GM08714 (cell line): ENCODE results near the gene DAB1.

ENCODE experiments used
- H3K4me3 ChIP-seq: fragments of 200-500 bp; sonication (Bioruptor generic); 2 replicates; pipeline ENCODE4 v1.5.1; 2014; ENCODE audit warnings: mild to moderate bottlenecking, low read length, inconsistent platforms
- ZNF274 ChIP-seq: IDR thresholded peaks from 2 replicates; pipeline ENCODE4 v1.6.1; 2012; ENCODE audit warnings: mild to moderate bottlenecking, low read depth, low read length

DAB1 gene

DNA sequence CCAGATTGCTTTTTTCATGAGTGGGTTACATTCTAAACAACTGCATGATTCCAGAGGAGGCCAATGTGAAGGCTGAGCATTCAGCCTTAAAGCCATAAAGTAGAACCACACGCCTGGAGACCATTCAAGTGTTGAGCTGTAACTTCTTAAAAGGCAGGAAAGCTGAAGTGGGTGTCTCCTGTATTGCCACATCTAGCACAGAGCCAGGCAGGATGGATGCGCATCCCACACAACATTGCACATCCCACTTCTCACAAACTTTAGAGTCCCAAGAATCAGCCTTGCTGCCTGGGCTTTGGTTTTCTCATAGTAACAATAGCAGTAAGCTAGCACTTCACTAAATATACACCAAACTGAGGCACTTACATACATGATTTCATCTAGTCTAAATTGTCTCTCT, 151.7 kb downstream of the DAB1 start:
- no peak overlapping the region for H3K4me3 ChIP-seq
- no peak for TF ChIP-seq ZNF274

DNA sequence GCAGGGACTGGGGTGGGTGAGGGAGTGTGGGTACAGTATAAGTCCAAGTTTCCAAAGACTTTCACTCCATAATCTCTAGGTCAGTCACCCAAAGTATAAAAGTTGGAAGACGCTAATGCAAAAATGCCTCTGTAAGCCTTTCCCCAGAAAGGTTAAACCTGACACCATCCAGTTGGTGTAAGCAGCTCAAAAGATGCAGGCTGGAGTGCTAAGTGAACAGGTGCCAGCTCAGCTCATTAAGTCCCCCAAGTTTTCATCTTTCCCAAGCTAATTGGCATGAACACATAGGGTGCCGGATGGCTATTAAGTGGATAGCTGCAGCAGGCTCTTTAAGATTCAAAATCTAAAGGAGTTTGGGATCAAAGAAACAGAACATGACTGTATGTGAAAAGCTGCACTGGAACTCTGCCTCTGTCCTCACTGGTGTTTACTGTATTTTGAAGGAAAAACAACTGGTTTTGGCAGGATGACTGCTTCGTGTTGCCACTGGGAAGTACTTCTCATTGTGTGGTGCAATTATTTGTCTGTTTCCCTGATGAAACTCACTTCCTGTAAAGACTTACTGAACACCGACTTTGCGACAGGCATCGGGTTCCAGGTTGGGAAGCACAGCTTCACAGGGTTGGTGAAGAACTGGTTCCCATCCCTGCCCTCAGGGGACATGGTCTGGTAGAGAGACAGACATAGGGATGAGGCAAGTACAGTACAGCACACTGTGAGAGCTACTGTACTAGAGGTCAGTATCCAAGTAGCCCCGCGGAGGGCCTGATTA, 152.7 kb downstream of the DAB1 start:
- no peak for TF ChIP-seq ZNF274
- H3K4me3 ChIP-seq, result no peak overlapping the region

DNA sequence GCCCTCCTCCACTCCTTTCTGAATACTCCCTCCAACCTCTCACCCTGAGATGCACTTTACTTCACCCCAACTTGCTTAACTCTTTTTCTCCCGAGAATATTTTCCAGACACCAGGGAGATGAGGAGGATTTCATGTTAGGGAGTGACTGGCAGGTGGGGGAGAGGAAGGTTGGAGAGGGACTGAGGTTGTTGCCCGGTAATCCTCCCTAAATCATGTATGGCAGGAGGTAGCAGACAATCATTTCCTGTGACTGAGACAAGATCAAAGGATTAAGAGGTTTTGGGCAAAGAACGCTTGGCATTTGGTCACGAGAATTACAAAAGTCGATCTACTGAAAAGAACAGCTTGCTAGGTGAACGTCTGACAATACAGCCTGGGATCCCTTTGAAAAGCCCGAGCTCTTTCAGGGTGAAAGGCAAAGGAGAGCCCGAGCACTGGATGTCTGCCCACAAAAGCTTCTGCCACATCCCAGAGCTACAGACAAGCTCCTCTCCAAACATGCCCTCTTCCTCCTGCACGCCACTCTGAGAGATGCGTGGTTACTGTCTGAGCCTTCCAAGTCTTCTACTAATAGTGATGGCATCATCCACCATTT, 154.1 kb downstream of the DAB1 start:
- TF ChIP-seq ZNF274, result no peak
- no peak overlapping the region for H3K4me3 ChIP-seq

DNA sequence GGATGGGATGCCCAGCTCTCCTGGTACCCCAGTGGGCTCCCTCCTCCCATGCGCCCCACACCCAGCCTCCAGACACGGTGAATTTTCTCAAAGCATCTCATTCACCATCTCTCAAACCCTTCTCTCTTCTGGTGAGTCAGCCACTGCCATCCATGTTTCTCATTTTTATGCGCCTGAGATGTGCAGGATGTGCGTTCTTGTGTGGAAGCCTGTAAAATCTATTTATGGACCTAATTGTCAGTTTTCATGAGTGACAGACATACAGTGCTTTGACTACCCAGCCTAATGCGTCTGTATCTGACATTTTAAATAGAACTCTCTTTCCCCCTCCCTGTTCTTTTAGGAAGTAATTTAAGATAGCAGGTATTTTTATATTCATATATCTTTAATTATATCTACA, 158.8 kb downstream of the DAB1 start:
- TF ChIP-seq ZNF274, result no peak
- H3K4me3 ChIP-seq, result no peak overlapping the region

DNA sequence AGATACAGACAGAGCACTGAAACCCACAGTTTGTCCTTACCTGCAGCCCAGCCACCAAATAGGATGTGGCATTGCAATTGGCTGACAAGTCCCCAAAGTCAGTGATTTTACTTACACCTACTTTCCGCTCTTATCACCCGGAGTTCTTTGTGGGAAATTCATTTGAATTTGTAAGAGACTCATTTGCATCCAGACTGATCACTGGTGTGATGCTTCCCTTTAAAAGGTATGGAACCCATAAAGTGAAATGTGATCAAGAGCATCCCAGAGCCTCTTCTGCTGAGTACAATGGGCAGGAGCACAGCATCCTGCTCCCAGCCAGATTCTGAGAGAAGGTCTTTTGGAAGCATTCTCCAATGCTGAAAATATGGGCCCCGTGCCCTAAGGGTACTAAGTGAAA, 161.4 kb downstream of the DAB1 start:
- no peak for TF ChIP-seq ZNF274

DNA sequence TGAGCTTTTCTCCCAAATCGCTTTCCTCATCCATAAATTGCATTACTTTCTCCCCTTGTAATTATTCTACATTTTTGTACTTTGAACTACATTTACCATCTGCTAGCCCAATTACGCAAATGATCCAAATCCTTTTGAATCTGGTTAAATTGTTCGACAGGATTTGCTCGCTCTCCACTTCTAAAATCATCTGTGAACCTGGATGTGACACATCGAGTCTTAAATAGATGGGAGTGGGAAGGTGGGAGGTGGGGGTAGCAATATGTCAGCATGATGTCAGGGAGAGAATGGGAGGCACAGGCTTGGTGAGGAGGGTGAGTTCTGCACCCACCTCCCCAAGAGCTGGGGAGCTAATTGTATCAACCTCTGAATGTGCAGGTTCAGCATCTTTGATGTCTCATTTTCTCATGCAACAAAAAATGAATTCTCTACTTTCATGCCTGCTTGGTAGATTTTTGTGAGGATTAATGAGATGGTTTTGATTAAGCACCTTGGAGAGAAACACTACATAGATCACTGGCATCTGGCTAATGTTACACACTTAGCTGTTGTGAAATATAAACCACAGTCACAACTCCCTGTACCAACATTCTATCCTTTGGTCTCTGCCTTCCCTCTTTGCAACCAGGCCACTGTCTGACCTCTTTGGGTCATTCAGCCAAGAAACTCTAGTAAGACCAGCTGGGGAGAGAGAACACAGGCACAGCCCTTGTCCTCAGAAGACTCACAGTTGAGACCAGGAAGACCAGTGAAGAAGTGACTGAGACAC, 165.1 kb downstream of the DAB1 start:
- no peak for TF ChIP-seq ZNF274
- H3K4me3 ChIP-seq, result no peak overlapping the region

More for the DNA sequence above, 161.4 kb downstream of the DAB1 start:
- H3K4me3 ChIP-seq, result no peak overlapping the region

DNA sequence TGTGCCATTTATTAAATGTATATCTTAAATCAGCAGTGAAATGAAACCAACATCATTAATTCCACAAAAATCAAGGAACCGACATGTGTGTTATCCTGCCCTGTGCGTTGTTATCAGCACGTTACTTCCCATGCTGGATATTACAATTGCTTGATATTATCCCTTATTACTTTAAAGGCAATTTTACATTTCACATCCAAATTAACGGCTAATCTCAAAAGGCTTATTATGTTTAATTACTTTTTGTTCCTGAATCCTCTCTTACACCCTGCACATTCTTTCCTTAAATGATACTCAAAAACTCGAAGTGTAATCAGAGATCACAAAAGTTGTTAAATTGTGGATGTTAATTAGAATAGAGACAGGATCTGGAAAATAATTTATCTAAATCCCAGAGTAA, 167.9 kb downstream of the DAB1 start:
- no peak overlapping the region for H3K4me3 ChIP-seq
- no peak for TF ChIP-seq ZNF274

DNA sequence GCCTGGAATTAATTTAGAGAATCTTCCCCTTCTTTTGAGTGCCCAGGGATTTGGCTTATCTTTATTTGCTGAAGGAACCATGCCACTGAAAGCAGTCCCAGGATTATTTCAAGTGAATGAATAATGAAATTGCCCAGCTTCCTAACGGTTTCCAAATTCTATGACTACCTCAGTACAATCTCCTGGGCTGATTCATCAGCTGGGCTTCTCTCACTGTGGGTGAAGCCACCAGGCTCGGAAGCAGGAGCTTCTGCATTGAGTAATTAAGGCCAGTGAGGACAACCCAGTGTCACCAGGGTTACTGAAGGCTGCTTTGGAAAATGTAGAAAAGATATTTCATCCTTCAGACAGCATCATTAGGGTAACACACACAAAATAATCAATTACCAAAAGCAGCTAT, 169.8 kb downstream of the DAB1 start:
- TF ChIP-seq ZNF274, result no peak
- H3K4me3 ChIP-seq, result no peak overlapping the region

DNA sequence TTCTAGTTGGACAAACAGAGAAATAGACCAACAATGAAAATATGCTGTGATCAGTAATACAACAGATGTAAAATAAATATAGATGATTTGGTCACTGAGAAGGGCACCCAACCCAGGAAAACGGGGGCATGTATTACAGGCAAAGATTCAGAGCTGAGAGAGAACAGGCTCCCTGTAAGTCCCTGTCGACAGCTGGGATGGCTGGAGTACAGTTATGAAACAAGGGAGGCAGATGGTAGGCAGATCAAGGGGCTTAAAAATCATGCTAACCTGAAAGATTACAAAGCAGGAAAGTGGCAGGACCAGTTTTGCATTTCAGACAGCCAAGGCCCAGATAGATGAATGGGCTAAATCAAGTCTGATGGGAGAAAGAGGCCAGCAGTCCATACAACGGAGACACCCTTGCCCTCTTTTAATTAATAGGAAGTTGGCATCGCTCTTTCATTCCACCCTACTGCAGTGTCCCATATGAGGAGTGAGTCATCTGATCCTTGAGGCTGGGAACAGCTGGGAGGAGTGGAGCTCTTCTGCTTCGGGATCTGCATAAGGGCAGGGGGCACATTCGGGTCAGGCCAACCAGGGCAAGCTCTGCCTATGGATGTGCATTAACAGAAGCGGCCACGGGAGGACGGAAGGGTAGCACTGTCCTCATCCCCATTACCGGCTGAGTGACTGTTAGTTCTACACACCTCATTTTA, 171.1 kb downstream of the DAB1 start:
- H3K4me3 ChIP-seq, result no peak overlapping the region

DNA sequence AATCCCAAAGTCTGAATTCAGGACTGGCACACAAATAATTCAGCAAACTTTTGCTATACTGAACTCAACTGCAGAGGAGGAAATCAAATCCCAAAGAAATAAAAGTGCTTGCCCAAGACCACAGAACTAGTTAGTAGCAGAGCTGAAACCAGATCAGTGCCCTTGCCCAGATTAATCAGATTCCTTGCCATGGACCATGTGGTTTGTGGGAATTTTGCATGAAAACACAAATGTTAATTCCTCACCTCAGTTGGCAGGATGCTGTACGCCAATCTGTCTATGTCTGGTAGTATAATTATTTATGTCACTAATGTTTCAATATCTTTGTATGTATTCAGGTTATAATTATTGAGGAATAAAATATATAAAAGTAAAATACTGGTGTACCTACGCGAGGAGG, 173.8 kb downstream of the DAB1 start:
- no peak for TF ChIP-seq ZNF274
- no peak overlapping the region for H3K4me3 ChIP-seq

More for the DNA sequence above, 171.1 kb downstream of the DAB1 start:
- no peak for TF ChIP-seq ZNF274

DNA sequence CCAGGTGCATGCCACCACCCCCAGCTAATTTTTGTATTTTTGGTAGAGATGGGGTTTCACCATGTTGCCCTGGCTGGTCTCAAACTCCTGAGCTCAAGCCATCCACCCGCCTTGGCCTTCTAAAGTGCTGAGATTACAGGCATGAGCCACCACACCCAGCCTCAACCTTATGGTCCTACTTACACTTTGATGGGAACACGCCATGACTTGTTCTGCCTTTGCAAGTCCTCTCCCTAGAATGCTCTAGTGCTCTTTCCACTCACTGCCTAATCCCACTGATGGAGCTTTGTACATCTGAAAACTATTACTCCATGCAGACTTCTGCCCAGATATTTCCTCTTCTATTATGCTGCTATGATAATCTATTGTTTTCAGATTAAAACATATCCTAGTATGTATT, 174.3 kb downstream of the DAB1 start:
- no peak overlapping the region for H3K4me3 ChIP-seq
- TF ChIP-seq ZNF274, result no peak

DNA sequence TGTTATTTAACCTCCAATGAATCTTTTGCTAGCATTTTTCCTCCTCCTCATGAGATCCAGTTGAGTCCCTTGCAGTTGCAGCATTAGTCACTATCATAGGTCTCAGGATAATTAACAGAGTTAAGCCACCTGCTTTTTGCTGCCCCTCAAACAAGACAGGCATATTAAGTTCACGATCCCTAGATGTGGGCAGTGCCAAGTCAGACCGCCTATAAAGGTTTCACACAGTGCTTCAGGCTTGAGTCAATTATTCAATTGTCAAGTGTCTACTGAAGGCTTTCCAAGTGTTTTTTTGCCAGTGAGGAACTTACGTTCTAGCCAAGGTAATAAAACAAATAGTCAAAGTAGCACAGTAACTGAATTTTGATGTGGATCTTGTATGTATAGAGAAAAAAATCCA, 175.0 kb downstream of the DAB1 start:
- no peak overlapping the region for H3K4me3 ChIP-seq
- no peak for TF ChIP-seq ZNF274

DNA sequence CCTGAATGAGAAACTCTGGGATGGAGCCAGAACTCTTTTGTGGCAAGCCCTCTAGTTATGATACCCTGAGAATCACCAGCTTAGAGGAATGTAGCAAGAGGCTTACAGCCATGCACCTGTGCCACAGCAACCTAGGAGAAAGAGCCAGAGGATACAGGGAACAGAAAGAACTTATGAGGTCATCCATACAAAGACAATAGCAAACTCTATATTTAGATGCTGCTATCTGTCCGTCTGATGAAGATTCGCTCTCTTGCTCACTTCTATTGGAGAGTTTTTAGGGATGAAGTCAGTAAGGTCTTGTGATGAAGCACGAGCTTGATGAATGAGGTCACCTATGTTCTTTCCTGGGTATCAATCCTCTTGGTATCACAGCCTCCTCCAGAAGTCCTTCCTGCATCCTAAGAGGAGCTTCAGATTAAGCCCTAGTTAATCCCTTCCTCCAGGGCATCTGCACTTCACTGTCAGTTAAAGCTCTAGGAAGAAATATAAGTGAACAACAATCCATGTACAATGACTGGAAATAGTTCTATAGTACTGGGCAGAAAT, 185.6 kb downstream of the DAB1 start:
- TF ChIP-seq ZNF274, result no peak
- H3K4me3 ChIP-seq, result no peak overlapping the region

DNA sequence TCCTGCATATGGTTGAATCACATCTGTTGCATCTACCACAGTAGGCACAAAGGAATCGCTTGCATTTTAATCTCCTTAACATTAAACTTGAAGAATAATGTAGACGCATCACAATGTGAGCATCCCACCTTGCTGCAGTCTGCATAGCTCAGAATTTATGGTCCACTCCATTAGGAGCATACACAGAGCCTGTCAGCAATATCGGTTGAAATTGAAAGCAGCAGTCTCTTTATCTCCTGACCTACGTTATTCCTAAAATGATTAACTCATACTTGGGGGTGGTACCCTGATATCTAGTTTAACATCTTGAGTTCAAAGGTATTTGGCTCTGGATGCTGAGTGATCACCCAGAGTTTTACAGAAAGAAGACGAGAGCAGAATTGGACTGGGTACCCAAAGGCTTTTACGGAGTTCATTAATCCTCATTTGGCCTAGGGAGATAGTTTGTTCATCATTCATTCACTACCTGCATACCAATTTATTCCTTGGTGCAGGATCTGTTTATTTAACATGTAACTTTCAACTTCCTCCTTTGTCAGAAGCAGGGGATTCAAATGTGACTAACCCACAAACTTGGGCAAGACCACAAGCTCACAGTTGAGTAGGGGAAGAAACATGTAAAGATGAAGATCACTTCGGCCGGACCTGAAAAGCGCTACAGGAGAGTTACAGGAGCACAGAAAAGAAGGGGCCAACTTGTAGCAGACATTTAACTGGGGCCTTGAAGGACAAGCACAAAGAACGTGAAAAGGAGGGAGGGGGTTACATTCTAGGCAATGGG, 187.9 kb downstream of the DAB1 start:
- no peak overlapping the region for H3K4me3 ChIP-seq
- no peak for TF ChIP-seq ZNF274
